HG03135 (cell line): ENCODE data around the gene DIAPH3.

Experiments used
- ATAC-seq: cut with Tn5 transposase; IDR thresholded peaks from one replicate; pipeline ENCODE4 v1.9.1; 2021; ENCODE audit warnings: mild to moderate bottlenecking, moderate library complexity; ENCODE audit not compliant: unreplicated experiment

The DIAPH3 gene

GRCh38 chr13:59689057-59689456 is 474.7 kb downstream of the DIAPH3 start:
- ATAC-seq = no peak

GRCh38 chr13:59686798-59687394 is 476.8 kb downstream of the DIAPH3 start:
- no peak for ATAC-seq

DNA sequence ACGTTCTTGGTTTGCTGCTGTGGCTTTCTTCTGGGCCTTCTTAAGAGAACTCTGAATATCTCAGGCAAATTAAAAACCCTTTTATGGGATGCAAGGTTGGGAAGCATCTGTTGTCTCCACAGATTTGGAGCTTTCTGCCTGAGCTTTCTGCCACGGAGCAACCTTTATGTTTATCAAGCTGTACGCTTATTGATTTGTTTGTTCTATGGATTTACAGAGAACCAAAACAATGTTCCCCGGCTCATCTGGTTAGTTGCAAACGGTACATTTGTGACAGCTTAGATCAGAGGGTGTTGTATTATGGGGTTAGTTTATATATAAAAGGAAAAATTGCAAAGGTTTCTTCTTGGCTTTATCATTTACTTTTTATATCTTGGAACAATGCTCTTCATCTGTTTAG is 479.6 kb downstream of the DIAPH3 start:
- no peak for ATAC-seq

- no peak for ATAC-seq
These were observed 482.0 kb downstream of the DIAPH3 start for GRCh38 chr13:59681636-59682311.

GRCh38 chr13:59680429-59681024 is 483.2 kb downstream of the DIAPH3 start:
- ATAC-seq = no peak

GRCh38 chr13:59679254-59679653 is 484.5 kb downstream of the DIAPH3 start:
- no peak for ATAC-seq

DNA sequence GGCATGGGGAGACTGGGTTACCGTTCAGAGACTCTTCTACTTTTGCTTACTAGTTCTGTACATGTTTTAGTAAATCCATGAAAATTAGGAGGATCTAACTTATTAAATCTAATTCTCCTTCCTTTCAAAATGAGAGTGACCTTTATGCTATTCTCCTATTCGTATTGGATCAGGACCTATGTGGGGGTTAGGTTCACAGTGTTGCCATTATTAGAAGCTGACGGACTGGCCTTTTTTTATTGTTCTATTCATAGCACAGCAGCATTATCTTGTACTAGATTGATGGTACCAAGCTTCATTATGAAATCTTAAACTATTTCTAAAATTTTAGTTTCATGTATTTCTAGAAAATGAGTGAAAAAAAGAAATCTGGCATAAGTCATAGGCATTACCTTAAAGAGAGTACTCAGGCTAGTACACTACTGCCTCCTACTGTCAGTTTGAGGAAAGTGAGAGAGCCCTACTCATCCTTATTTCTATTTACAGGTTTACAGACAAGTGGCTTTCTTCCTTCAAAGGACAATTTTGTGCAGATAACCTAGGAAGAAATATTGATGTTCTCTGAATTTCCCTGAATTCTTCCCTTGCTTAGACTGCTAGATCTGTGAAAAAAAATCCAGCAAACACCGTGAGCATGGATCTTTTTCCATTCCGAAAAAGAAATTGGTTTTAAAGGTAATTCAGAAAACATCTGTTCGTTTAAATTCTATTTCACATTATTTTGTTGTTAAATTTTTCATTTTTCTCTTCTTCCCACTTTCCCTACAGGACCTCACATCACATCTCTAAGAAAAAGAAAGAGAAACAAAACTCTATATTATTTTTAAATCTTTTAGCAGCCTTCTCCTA is 485.5 kb downstream of the DIAPH3 start:
- no peak for ATAC-seq

DNA sequence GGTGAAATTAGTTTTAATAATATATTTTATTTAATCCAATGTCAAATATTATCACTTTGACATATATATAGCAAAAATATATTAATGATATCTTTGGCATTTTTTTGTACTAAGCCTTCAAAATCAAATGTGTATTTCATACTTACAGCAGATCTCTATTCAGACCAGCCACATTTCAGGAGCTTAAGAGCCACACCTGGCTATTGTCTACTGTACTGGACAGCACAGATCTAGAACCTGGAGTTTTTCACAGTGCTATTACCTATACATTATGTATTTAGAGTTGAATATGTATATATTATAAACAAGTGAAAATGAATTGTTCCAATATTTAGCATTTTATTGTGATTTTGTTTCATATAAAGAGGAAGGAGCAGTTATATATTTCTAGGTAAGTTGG is 486.3 kb downstream of the DIAPH3 start:
- no peak for ATAC-seq

- ATAC-seq = peak; percentile 59
These were observed 489.1 kb downstream of the DIAPH3 start for GRCh38 chr13:59674616-59675015.

DNA sequence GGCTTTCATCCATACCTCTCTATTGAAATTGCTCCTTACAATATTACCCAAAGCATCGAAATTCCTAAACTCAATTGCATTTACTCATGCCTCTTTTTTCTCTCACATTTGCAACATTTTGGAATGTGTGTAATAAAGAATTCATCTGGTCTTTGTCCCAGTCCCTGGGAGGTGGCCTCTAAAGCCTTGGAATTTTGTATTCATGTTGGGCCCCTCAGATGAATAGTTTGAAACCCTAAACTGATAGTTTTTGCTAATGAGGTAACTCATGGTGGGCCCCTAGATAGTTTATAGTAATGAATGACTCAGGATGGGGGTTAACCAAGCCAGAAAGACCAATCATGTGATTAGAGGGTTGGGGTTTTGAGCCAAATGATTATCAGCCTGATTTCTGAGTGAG is 490.4 kb downstream of the DIAPH3 start:
- ATAC-seq = no peak

DNA sequence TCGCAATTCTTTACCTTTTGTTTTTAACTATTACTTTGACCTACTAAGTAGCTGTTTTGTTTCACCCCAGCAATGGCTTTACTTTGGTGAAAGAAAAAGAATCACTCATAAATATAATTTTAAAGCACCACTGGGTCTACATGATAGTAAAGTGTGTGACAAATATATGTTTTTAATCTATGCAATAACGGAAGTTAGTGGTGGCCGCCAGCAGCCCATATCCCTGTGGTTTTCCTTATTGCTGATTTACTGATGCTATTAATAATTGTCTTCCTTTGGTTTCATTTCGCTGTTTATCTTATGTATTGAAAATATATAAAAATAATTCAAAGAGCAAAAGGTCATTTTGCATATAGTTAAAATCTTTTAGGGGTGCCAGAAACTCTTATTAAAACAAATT is 491.3 kb downstream of the DIAPH3 start:
- no peak for ATAC-seq

GRCh38 chr13:59671881-59672280 is 491.8 kb downstream of the DIAPH3 start:
- no peak for ATAC-seq

DNA sequence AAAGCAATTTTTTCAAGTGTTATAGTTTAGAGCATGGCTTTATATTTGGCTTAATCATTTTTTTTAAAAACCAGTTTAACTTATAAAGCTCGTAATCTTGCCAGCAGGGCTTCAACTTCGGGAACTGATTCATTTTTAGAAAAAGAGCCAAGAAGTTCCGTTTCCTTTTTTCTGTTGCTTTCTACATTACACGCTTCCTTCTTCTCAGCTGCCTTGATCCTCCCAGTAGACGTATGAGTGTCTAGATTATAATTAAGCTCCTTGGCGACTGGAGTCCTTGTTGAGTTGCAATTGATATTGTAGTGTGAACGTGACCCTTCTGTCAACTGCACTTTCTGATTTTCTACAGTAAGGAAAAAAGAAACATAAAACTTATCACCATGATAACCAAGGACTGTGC is 497.2 kb downstream of the DIAPH3 start:
- no peak for ATAC-seq

DNA sequence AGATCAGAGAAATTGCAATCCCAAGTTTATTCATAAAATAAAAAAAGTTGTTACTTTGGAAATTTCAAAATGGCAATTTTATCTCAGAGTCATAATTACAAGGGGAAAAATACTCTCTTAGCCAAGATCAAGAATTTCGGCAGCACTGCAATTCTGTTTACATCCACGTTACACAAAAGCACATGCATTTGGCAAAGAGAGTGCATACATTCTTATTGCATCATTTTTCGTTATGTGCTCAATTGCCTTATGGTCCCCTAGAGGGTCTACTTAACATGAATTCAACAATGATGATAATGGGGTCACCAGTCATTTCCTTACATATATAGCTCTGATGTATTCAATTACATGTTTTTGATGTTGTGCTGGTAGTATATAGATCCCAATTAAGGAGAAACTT is 498.0 kb downstream of the DIAPH3 start:
- ATAC-seq = no peak

DNA sequence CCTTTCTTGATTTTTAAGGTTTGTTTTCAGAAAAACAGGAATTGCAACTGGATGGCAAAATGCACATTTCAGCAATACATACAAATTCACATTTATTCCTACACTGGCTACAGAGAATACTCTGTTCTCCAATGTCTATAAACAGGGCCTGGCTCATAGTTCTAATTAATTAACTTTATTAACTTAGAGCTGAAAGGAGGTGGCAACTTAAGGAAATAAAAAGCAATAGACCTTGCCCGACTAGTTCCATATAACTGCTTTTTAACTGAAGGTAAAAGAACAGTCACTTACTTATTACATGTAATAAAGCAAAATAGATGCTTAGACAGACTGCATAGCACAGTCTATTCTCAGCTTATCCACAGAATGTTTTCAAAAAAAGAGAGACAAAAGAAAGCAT is 498.5 kb downstream of the DIAPH3 start:
- ATAC-seq = no peak

DNA sequence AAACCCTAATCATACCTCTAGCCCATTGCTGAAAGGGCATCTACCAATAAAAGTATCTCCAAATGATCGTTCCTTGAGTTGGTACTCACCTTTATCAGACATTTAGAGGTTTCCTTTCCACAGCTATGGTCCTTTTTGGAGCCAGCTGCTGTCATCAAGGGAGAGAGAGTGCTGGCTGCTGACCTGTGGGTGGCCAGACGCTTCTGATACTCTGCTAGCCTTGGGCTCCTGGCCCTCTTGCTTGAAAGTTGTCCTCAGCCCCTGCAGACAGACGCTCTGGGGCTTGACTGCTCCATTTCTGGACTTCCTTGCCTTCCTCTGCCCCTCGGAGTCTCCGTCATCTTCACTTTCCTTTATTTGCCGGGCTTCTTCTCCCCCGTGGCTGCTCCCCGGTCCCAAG is 499.1 kb downstream of the DIAPH3 start:
- no peak for ATAC-seq

DNA sequence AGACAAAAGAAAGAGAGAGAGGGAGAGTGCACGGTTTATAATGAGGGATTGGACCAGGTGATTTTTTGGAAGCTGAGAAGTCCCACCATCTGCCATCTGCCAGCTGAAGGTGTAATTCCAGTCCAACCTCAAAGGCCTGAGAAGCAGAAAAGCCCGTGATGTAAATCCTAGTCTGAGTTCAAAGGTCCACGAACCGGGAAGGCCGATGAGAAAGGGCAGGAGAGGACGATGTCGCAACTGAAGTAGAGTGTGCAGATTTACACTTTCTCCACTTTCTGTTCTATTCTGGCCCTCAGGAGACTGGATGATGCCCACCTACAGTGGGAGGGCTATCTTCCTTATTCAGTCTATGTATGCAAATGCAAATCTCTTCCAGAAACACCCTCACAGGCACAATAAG is 500.0 kb downstream of the DIAPH3 start:
- no peak for ATAC-seq

GRCh38 chr13:59660582-59660981 is 503.1 kb downstream of the DIAPH3 start:
- ATAC-seq = no peak

GRCh38 chr13:59659981-59660380 is 503.7 kb downstream of the DIAPH3 start:
- ATAC-seq = no peak

DNA sequence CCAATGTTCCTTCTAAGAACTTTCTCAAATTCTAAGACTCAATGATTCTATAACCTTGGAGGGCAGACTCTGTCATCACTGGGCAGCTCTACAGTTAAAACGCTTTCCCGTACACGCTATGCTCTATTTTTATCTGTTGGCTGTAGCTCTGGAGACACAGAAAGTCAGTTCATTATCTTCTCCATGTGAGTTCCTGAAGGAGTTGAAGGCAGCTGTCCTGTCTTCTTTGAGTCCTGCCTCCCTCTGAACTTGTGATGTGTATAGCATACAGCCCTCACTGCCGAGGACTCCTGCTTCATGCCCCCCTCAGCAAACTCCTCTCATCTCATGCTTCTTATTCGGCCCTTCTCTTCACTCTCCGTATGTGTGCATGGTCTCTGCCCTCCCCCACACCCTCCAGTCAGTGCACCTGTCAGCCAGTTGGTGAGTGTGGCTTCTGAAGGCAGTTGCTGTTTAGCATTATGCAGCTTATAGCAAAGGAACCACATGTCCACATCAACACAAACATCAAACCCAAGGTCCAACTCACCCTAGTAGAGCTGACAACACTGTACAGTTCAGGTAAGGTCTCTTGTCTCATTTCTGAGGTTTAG is 504.9 kb downstream of the DIAPH3 start:
- no peak for ATAC-seq

DNA sequence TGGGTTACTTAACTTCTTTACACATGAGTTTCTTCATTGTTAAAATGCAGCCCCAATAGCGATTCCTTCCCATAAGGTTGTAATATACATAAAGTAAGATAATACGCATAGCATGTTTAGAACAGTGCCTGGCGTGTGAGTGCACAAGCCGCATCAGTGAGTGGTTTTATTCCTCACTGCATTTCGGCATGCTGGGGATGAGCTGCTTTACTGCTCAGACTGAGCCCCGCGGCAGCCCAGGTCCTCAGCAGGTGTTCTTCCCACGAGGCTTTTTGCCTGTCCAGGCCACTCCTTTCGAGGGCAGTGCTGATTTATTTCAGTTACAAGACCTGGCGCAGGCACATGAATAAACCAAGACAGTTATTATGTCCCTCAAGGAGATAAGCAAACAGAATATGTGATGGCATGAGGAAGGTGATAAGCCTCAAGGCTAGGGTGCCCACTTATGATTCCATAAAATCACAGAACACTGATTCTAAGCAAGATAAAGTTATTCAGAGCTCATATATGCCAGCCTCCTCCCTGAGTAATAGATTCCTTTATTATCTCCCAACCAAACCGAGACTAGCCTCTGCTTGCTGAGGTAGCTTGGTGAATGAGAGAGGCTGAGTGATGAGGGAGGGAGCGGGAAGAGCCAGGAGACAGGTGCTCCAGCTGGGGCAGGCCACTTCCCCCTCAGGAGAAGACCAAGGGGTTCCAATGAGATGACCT is 505.5 kb downstream of the DIAPH3 start:
- no peak for ATAC-seq
